Measurements from ENCODE around the gene RNF141. TPM values are rescaled to one million over a fixed set of nuclear protein-coding genes. Genes with fewer than 3 reads are reported as not detected.

Gene RNF141
- total RNA-seq, 1 donor = 34.9 TPM

DNA sequence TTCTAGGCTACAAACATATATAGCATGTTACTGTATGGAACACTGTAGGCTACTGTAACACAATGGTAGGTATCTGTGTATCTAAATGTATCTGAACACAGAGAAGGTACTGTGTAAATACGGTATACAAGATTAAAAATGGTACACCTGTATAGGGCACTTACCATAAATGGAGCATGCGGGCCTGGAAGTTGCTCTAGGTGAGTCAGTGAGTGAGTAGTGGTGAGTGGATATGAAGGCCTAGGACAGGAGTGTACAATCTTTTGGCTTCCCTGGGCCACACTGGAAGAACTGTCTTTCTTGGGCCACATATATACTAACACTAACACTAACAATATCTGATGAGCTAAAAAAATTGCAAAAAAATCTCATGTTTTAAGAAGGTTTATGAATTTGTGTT is 21.4 kb downstream of the RNF141 start:
- no peak overlapping the region for H3K4me3 ChIP-seq (ENCODE audit: low read depth, low read length)
- DNase-seq (ENCODE audit: low read depth) = no peak
- TF ChIP-seq, protein P1, sequence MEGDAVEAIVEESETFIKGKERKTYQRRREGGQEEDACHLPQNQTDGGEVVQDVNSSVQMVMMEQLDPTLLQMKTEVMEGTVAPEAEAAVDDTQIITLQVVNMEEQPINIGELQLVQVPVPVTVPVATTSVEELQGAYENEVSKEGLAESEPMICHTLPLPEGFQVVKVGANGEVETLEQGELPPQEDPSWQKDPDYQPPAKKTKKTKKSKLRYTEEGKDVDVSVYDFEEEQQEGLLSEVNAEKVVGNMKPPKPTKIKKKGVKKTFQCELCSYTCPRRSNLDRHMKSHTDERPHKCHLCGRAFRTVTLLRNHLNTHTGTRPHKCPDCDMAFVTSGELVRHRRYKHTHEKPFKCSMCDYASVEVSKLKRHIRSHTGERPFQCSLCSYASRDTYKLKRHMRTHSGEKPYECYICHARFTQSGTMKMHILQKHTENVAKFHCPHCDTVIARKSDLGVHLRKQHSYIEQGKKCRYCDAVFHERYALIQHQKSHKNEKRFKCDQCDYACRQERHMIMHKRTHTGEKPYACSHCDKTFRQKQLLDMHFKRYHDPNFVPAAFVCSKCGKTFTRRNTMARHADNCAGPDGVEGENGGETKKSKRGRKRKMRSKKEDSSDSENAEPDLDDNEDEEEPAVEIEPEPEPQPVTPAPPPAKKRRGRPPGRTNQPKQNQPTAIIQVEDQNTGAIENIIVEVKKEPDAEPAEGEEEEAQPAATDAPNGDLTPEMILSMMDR (IDR thresholded peaks at IDR 0.05; ENCODE audit: insufficient read depth, low read length) = no peak

GRCh38 chr11:10518891-10519290 is 22.1 kb downstream of the RNF141 start:
- DNase-seq (ENCODE audit: low read depth) = no peak
- H3K4me3 ChIP-seq (ENCODE audit: low read depth, low read length) = no peak overlapping the region
- TF ChIP-seq, protein P1 (IDR thresholded peaks at IDR 0.05; ENCODE audit: insufficient read depth, low read length) = no peak

- TF ChIP-seq, protein P1 (IDR thresholded peaks at IDR 0.05; ENCODE audit: insufficient read depth, low read length) = no peak
- H3K4me3 ChIP-seq (ENCODE audit: low read depth, low read length) = no peak overlapping the region
- DNase-seq (ENCODE audit: low read depth) = no peak
Measured at GRCh38 chr11:10518123-10518522, 22.9 kb downstream of the RNF141 start.

DNA sequence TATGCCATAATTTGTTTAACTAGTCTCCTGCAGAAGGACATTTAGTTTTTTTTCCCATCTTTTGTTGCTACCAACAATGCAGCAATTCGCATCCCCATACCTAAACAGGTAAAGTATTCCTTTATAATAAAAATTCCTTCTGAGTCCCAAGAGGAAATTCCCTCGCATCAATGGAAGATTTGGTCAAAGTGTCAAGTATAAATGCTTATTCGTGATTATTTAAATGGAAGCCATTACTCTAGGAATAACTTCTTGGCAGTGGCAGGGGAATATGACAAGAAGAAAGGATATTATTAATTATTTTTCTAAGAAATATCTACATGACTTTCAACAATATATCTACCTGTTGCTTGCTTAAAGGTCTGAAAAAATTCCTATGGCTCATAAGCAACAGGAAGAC is 25.6 kb downstream of the RNF141 start:
- no peak for DNase-seq (ENCODE audit: low read depth)
- H3K4me3 ChIP-seq (ENCODE audit: low read depth, low read length) = no peak overlapping the region
- TF ChIP-seq, protein P1 (IDR thresholded peaks at IDR 0.05; ENCODE audit: insufficient read depth, low read length) = no peak

- peak; percentile 17 for DNase-seq (ENCODE audit: low read depth)
- TF ChIP-seq, protein P1 (IDR thresholded peaks at IDR 0.05; ENCODE audit: insufficient read depth, low read length) = no peak
- no peak overlapping the region for H3K4me3 ChIP-seq (ENCODE audit: low read depth, low read length)
Measured at GRCh38 chr11:10514709-10515108, 26.3 kb downstream of the RNF141 start.

DNA sequence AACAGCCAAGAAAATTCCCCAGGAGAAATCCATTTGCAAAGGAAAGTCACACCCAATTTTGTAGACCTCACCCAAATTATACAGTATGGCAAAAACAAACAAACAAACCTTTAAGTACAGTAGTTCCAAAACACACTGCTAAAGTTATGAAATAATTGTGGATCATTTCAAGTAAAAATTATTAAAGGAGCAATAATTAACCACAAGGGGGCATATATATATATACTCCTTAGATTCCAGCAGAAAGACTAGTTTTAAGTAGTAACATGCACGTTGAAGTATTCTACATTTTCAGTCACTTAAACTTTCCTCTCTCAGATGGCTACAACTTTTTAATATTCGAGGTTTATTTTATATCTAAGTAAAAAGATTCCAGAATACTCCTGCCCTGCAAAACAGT is 26.8 kb downstream of the RNF141 start:
- peak; percentile 56 for DNase-seq (ENCODE audit: low read depth)
- H3K4me3 ChIP-seq (ENCODE audit: low read depth, low read length) = no peak overlapping the region
- TF ChIP-seq, protein P1 (IDR thresholded peaks at IDR 0.05; ENCODE audit: insufficient read depth, low read length) = peak; percentile 39

DNA sequence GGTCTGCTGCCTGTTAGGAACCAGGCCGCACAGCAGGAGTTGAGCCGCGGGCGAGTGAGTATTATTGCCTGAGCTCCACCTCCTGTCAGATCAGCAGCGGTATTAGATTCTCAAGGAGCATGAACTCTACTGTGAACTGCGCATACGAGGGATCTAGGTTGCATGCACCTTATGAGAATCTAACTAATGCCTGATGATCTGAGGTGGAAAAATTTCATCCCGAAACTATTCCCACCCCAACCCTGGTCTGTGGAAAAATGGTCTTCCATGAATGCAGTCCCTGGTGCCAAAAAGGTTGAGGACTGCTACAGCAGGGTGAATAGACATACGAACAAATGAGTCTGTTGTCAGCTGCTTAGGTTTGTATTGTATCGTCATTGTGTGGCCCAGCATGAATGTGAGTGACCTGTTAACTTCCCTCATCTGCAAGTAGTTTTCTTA is 29.8 kb downstream of the RNF141 start:
- DNase-seq (ENCODE audit: low read depth) = no peak
- TF ChIP-seq, protein P1 (IDR thresholded peaks at IDR 0.05; ENCODE audit: insufficient read depth, low read length) = no peak
- H3K4me3 ChIP-seq (ENCODE audit: low read depth, low read length) = no peak overlapping the region
